WTC11 (cell line): ENCODE data around the gene VCAN. TPM values are rescaled to one million over a fixed set of nuclear protein-coding genes. Genes with fewer than 3 reads are reported as not detected.

Experiments used
- ATAC-seq: fragments of 200-7000 bp; cut with Tn5 transposase; 2 replicates; pipeline ENCODE4 v1.10.0; 2021; ENCODE audit warnings: mild to moderate bottlenecking, moderate library complexity
- CTCF ChIA-PET: fragments of 300-600 bp; sonication (Branson Sonifier 250); formaldehyde crosslinking; loops from one replicate; lab custom pipeline; 2021; ENCODE audit warnings: antibody characterized with exemption; lab: Charles Lee
- POLR2A ChIA-PET: fragments of 350-600 bp; sonication (Branson Sonifier 250); formaldehyde crosslinking; loops from one replicate; lab custom pipeline; 2021; ENCODE audit warnings: antibody characterized with exemption; lab: Charles Lee
- DNase-seq: peaks from one replicate; pipeline ENCODE4 v3.0.0; 2021; ENCODE audit warnings: low spot score
- H3K27ac Mint-ChIP-seq: 2 replicates; pipeline ENCODE4 v1.8.0; 2021; ENCODE audit warnings: mixed read lengths
- H3K27me3 Mint-ChIP-seq: 2 replicates; pipeline ENCODE4 v1.8.0; 2021; ENCODE audit warnings: low read depth, mild to moderate bottlenecking, moderate library complexity, mixed read lengths
- H3K36me3 Mint-ChIP-seq: 2 replicates; pipeline ENCODE4 v1.8.0; 2021; ENCODE audit warnings: mixed read lengths
- H3K4me1 Mint-ChIP-seq: 2 replicates; pipeline ENCODE4 v1.8.0; 2022; ENCODE audit warnings: mixed read lengths
- H3K4me3 Mint-ChIP-seq: 2 replicates; pipeline ENCODE4 v1.8.0; 2021; ENCODE audit warnings: mild to moderate bottlenecking, moderate library complexity, mixed read lengths
- H3K9me3 Mint-ChIP-seq: 2 replicates; pipeline ENCODE4 v1.8.0; 2021; ENCODE audit warnings: mixed read lengths
- ARID4B ChIP-seq: sonication (generic); formaldehyde crosslinking; IDR thresholded peaks from 2 replicates; pipeline ENCODE4 v1.8.0; 2023; ENCODE audit warnings: missing genetic modification reagents, mild to moderate bottlenecking, borderline replicate concordance
- ATF6 ChIP-seq: sonication (generic); formaldehyde crosslinking; IDR thresholded peaks from 2 replicates; pipeline ENCODE4 v1.8.1; 2023; ENCODE audit warnings: mild to moderate bottlenecking, missing genetic modification reagents
- CBFB ChIP-seq: sonication (generic); formaldehyde crosslinking; IDR thresholded peaks from 2 replicates; pipeline ENCODE4 v1.8.1; 2022; ENCODE audit warnings: mild to moderate bottlenecking, low read depth, missing genetic modification reagents
- CREM ChIP-seq: sonication (generic); formaldehyde crosslinking; IDR thresholded peaks from 2 replicates; pipeline ENCODE4 v1.8.1; 2022; ENCODE audit warnings: mild to moderate bottlenecking, missing genetic modification reagents, moderate library complexity
- E2F5 ChIP-seq: sonication (generic); formaldehyde crosslinking; IDR thresholded peaks from 2 replicates; pipeline ENCODE4 v1.8.1; 2022; ENCODE audit warnings: mild to moderate bottlenecking, moderate library complexity, missing genetic modification reagents
- EMX1 ChIP-seq: fragments of 250-450 bp; sonication (Bioruptor Pico); IDR thresholded peaks from 2 replicates; pipeline ENCODE4 v1.8.0; 2021; ENCODE audit warnings: mild to moderate bottlenecking
- FOXJ3 ChIP-seq: sonication (generic); formaldehyde crosslinking; IDR thresholded peaks from 2 replicates; pipeline ENCODE4 v1.9.0; 2021; ENCODE audit warnings: missing genetic modification reagents, mild to moderate bottlenecking, borderline replicate concordance
- FOXP4 ChIP-seq: sonication (generic); formaldehyde crosslinking; IDR thresholded peaks from 2 replicates; pipeline ENCODE4 v1.8.0; 2022; ENCODE audit warnings: mild to moderate bottlenecking, missing genetic modification reagents
- HMGA2 ChIP-seq: fragments of 250-450 bp; sonication (Bioruptor Pico); IDR thresholded peaks from 2 replicates; pipeline ENCODE4 v1.4.0; 2021; ENCODE audit warnings: mild to moderate bottlenecking, moderate library complexity
- JUN ChIP-seq: sonication (generic); formaldehyde crosslinking; IDR thresholded peaks from 2 replicates; pipeline ENCODE4 v1.8.0; 2023; ENCODE audit warnings: mild to moderate bottlenecking, missing genetic modification reagents
- MXD4 ChIP-seq: fragments of 250-450 bp; sonication (Bioruptor Pico); IDR thresholded peaks from 2 replicates; pipeline ENCODE4 v1.8.0; 2021; ENCODE audit warnings: mild to moderate bottlenecking, moderate library complexity, borderline replicate concordance
- NR2C2 ChIP-seq: sonication (generic); formaldehyde crosslinking; IDR thresholded peaks from 2 replicates; pipeline ENCODE4 v1.8.0; 2022; ENCODE audit warnings: mild to moderate bottlenecking, missing genetic modification reagents
- NR3C1 ChIP-seq: sonication (generic); formaldehyde crosslinking; conservative IDR thresholded peaks from 2 replicates; pipeline ENCODE4 v1.8.1; 2023; ENCODE audit warnings: low read depth, mild to moderate bottlenecking, missing genetic modification reagents
- STAT6 ChIP-seq: sonication (generic); formaldehyde crosslinking; conservative IDR thresholded peaks from 2 replicates; pipeline ENCODE4 v1.8.1; 2023; ENCODE audit warnings: mild to moderate bottlenecking, low read depth, missing genetic modification reagents, moderate library complexity
- TP53 ChIP-seq: sonication (generic); formaldehyde crosslinking; IDR thresholded peaks from 2 replicates; pipeline ENCODE4 v1.8.1; 2023; ENCODE audit warnings: mild to moderate bottlenecking, missing genetic modification reagents
- USF2 ChIP-seq: sonication (generic); formaldehyde crosslinking; IDR thresholded peaks from 2 replicates; pipeline ENCODE4 v1.8.1; 2023; ENCODE audit warnings: mild to moderate bottlenecking, missing genetic modification reagents, moderate library complexity
- ZMAT4 ChIP-seq: fragments of 250-450 bp; sonication (Bioruptor Pico); IDR thresholded peaks from 2 replicates; pipeline ENCODE4 v1.9.0; 2021; ENCODE audit warnings: mild to moderate bottlenecking
- ZNF138 ChIP-seq: sonication (generic); formaldehyde crosslinking; conservative IDR thresholded peaks from 2 replicates; pipeline ENCODE4 v1.8.1; 2022; ENCODE audit warnings: mild to moderate bottlenecking, moderate library complexity, missing genetic modification reagents
- ZNF281 ChIP-seq: sonication (generic); formaldehyde crosslinking; IDR thresholded peaks from 2 replicates; pipeline ENCODE4 v1.8.0; 2023; ENCODE audit warnings: mild to moderate bottlenecking, missing genetic modification reagents
- ZNF416 ChIP-seq: fragments of 250-450 bp; sonication (Bioruptor Pico); IDR thresholded peaks from 2 replicates; pipeline ENCODE4 v1.9.0; 2021; ENCODE audit warnings: mild to moderate bottlenecking, inconsistent platforms
- ZNF671 ChIP-seq: fragments of 250-450 bp; sonication (Bioruptor Pico); IDR thresholded peaks from 2 replicates; pipeline ENCODE4 v1.8.0; 2021; ENCODE audit warnings: mild to moderate bottlenecking
- total RNA-seq: library from RNA; stranded (reverse); gene quantifications from 3 replicates; pipeline ENCODE4 v1.2.3, GENCODE V29; 2021

The VCAN gene
- total RNA-seq, 1 experiment from 2014 or later, result 276 TPM

- TF ChIP-seq ZNF281 (CRISPR knock-in tag) (no peak), ZMAT4 (CRISPR knock-in tag) (no peak), TP53 (CRISPR knock-in tag) (no peak), FOXJ3 (CRISPR knock-in tag) (no peak), JUN (CRISPR knock-in tag) (no peak), STAT6 (CRISPR knock-in tag) (no peak), USF2 (CRISPR knock-in tag) (no peak), CREM (no peak), CBFB (CRISPR knock-in tag) (no peak), ATF6 (no peak), ZNF138 (CRISPR knock-in tag) (no peak)
Measured at GRCh38 chr5:83513081-83513480, 41.5 kb downstream of the VCAN start (continued).

GRCh38 chr5:83513491-83513890 lies 41.9 kb downstream of the VCAN start:
- Mint-ChIP-seq H3K36me3 (peaks cover 37% of the 10 kb centered on the region), H3K27ac (0 out of 2 replicates have a peak overlapping the region, but pooled peaks have one; percentile 9), H3K27me3 (no peaks in the 10 kb centered on the region), H3K4me1 (no peaks in the 10 kb centered on the region), H3K4me3 (no peak overlapping the region), H3K9me3 (no peaks in the 10 kb centered on the region)
- no peak for ATAC-seq
- DNase-seq, result no peak
- ChIA-PET POLR2A (no interaction called here), CTCF (no interaction called here)
- TF ChIP-seq ZNF138 (CRISPR knock-in tag) (no peak), FOXP4 (CRISPR knock-in tag) (no peak), NR3C1 (CRISPR knock-in tag) (no peak), EMX1 (CRISPR knock-in tag) (no peak), ARID4B (CRISPR knock-in tag) (no peak), NR2C2 (CRISPR knock-in tag) (no peak), E2F5 (CRISPR knock-in tag) (no peak), MXD4 (CRISPR knock-in tag) (no peak), HMGA2 (CRISPR knock-in tag) (no peak), ZNF671 (CRISPR knock-in tag) (no peak), ZNF416 (no peak)
